ENCODE data around the gene TDP2. TPM values are rescaled to one million over a fixed set of nuclear protein-coding genes. Genes with fewer than 3 reads are reported as not detected.

The TDP2 gene
- total RNA-seq, 1 experiment from 2014 or later = 71.7 TPM

DNA sequence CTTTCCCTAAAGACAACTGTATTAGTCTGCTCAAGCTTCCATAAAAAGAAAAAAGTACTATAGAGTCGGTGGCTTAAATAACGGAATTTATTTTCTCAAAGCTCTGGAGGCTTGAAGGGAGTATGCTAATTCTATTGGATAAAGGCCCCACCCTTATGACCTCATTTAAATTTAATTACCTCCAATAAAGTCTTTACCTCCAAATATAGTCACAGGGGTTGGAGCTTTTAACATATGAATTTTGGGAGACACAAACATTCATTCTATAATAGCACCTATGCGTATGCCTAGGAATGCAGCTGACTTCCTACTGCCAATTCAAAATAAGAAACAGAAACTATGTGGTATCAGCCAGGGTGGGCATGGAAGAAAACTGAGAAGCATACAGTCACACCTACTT lies 46.1 kb downstream of the TDP2 start:
- H3K36me3 Mint-ChIP-seq (ENCODE audit: insufficient read depth, unreplicated experiment) = no peaks in the 10 kb centered on the region
- no peak for DNase-seq
- TF ChIP-seq, protein P1, sequence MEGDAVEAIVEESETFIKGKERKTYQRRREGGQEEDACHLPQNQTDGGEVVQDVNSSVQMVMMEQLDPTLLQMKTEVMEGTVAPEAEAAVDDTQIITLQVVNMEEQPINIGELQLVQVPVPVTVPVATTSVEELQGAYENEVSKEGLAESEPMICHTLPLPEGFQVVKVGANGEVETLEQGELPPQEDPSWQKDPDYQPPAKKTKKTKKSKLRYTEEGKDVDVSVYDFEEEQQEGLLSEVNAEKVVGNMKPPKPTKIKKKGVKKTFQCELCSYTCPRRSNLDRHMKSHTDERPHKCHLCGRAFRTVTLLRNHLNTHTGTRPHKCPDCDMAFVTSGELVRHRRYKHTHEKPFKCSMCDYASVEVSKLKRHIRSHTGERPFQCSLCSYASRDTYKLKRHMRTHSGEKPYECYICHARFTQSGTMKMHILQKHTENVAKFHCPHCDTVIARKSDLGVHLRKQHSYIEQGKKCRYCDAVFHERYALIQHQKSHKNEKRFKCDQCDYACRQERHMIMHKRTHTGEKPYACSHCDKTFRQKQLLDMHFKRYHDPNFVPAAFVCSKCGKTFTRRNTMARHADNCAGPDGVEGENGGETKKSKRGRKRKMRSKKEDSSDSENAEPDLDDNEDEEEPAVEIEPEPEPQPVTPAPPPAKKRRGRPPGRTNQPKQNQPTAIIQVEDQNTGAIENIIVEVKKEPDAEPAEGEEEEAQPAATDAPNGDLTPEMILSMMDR (IDR thresholded peaks at IDR 0.05; ENCODE audit: unreplicated experiment) = no peak
- no peaks in the 10 kb centered on the region for H3K4me1 Mint-ChIP-seq (ENCODE audit: low read depth, unreplicated experiment)
- intact Hi-C loops (cut with micrococcal nuclease; ENCODE audit: unreplicated experiment) = no loop called here
- no peak overlapping the region for H3K27ac Mint-ChIP-seq (ENCODE audit: unreplicated experiment)
- no peaks in the 10 kb centered on the region for H3K9me3 Mint-ChIP-seq (ENCODE audit: low read depth, unreplicated experiment)
- CTCF ChIA-PET = interaction anchor here (0.9 kb wide), 1 partner anchor 8 kb away, joined by 4 read pairs; no protein-coding TSS in a partner anchor
- H3K4me3 Mint-ChIP-seq (ENCODE audit: low read depth, unreplicated experiment) = no peak overlapping the region
- H3K27me3 Mint-ChIP-seq (ENCODE audit: unreplicated experiment) = no peaks in the 10 kb centered on the region
- BruUV-seq (replicated peaks) = no TSS peak

- Mint-ChIP-seq H3K9me3 (ENCODE audit: low read depth, unreplicated experiment) (no peaks in the 10 kb centered on the region), H3K27me3 (ENCODE audit: unreplicated experiment) (no peaks in the 10 kb centered on the region), H3K4me1 (ENCODE audit: low read depth, unreplicated experiment) (no peaks in the 10 kb centered on the region), H3K36me3 (ENCODE audit: insufficient read depth, unreplicated experiment) (no peaks in the 10 kb centered on the region), H3K4me3 (ENCODE audit: low read depth, unreplicated experiment) (no peak overlapping the region), H3K27ac (ENCODE audit: unreplicated experiment) (no peak overlapping the region)
- no TSS peak for BruUV-seq (replicated peaks)
- intact Hi-C loops (cut with micrococcal nuclease; ENCODE audit: unreplicated experiment) = no loop called here
- CTCF ChIA-PET = no interaction called here
- TF ChIP-seq, protein P1 (IDR thresholded peaks at IDR 0.05; ENCODE audit: unreplicated experiment) = no peak
- no peak for DNase-seq
Measured at GRCh38 chr6:24619661-24620060, 47.0 kb downstream of the TDP2 start.

DNA sequence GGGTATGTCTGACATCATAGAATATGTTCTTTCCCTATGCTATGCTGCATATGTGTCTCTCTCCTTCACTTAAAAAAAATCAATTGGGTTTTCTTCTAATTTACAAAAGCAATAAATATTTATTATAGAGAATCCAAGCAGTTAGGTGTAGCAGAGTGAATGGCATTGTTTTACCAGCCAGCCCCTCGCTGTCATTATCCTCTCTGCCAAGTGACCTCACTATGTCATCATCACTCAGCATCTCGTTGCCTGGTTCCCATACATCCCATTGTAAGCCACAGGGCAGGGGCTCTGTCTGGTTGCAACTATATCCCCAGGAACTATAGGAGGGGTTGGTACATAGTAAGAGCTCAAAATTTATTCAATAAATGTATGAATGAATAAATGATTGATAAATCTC lies 52.1 kb downstream of the TDP2 start:
- BruUV-seq (replicated peaks) = no TSS peak
- DNase-seq = no peak
- H3K9me3 Mint-ChIP-seq (ENCODE audit: low read depth, unreplicated experiment) = no peaks in the 10 kb centered on the region
- H3K4me1 Mint-ChIP-seq (ENCODE audit: low read depth, unreplicated experiment) = no peaks in the 10 kb centered on the region
- H3K27me3 Mint-ChIP-seq (ENCODE audit: unreplicated experiment) = no peaks in the 10 kb centered on the region
- intact Hi-C loops (cut with micrococcal nuclease; ENCODE audit: unreplicated experiment) = no loop called here
- no peaks in the 10 kb centered on the region for H3K36me3 Mint-ChIP-seq (ENCODE audit: insufficient read depth, unreplicated experiment)
- CTCF ChIA-PET = interaction anchor here (0.5 to 1.0 kb wide), 4 partner anchors 22 to 34 kb away, joined by 3 read pairs; no protein-coding TSS in a partner anchor
- H3K27ac Mint-ChIP-seq (ENCODE audit: unreplicated experiment) = no peak overlapping the region
- H3K4me3 Mint-ChIP-seq (ENCODE audit: low read depth, unreplicated experiment) = no peak overlapping the region
- TF ChIP-seq, protein P1 (IDR thresholded peaks at IDR 0.05; ENCODE audit: unreplicated experiment) = no peak

GRCh38 chr6:24614043-24614420 lies 52.7 kb downstream of the TDP2 start:
- CTCF ChIA-PET = no interaction called here
- Mint-ChIP-seq H3K27ac (ENCODE audit: unreplicated experiment) (no peak overlapping the region), H3K9me3 (ENCODE audit: low read depth, unreplicated experiment) (no peaks in the 10 kb centered on the region), H3K27me3 (ENCODE audit: unreplicated experiment) (no peaks in the 10 kb centered on the region), H3K36me3 (ENCODE audit: insufficient read depth, unreplicated experiment) (no peaks in the 10 kb centered on the region), H3K4me1 (ENCODE audit: low read depth, unreplicated experiment) (no peaks in the 10 kb centered on the region), H3K4me3 (ENCODE audit: low read depth, unreplicated experiment) (no peak overlapping the region)
- TF ChIP-seq, protein P1 (IDR thresholded peaks at IDR 0.05; ENCODE audit: unreplicated experiment) = no peak
- no peak for DNase-seq
- BruUV-seq (replicated peaks) = no TSS peak
- intact Hi-C loops (cut with micrococcal nuclease; ENCODE audit: unreplicated experiment) = no loop called here
